ENCODE measurements around the gene APMAP. TPM values are rescaled to one million over a fixed set of nuclear protein-coding genes. Genes with fewer than 3 reads are reported as not detected.

The APMAP gene
- total RNA-seq, 1 donor from 2014 or later: 81.3 TPM

DNA sequence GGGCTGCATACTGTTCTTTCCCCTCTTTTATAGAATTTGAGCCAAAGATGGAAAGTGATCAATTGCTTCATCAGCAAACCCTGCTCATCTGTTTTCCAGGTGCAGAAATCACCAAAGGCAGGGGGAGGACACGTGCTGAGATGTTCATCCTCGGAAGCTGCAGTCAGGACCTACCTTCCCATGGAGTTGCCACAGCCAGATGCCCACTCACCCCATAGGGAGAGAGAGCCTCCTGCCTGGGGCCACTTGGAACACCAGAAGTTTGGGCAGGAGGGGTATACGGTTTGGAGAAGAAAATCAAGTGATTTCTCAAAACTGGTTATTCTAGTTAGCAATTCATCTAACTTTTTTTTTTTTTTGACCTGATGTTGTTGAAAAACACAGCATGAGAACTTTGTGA, 48.8 kb downstream of the APMAP start:
- Mint-ChIP-seq H3K9me3 (ENCODE audit: low read depth) (peaks cover 31% of the 10 kb centered on the region), H3K4me3 (ENCODE audit: low read depth) (no peak overlapping the region), H3K27ac (no peak overlapping the region), H3K4me1 (ENCODE audit: low read depth) (no peaks in the 10 kb centered on the region), H3K27me3 (peaks cover 4% of the 10 kb centered on the region), H3K36me3 (ENCODE audit: insufficient read depth) (no peaks in the 10 kb centered on the region)
- DNase-seq (ENCODE audit: low spot score, unreplicated experiment): no peak
- no peak for TF ChIP-seq CTCF (IDR thresholded peaks at IDR 0.05; ENCODE audit: unreplicated experiment)

DNA sequence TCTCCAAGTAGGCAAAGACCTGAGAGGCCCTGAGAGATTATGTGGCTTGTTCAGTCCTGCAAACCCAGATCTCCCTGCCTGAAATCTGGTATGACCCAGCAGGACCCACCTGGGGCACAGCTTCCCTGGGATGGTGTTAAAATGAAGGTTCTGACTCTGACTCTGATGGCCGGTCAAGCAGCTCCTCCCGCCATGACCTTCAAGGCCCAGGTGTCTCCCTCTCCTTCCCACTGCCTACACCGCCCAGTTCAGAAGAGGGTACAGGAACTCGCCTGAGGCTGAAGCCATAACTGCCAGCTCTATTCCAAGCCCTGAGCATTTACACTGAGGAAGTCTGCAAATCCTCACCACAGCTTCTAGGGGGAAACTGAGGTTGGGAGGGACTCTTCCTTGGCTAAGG, 49.4 kb downstream of the APMAP start:
- Mint-ChIP-seq H3K4me3 (ENCODE audit: low read depth) (no peak overlapping the region), H3K27me3 (peaks cover 4% of the 10 kb centered on the region), H3K9me3 (ENCODE audit: low read depth) (peaks cover 31% of the 10 kb centered on the region), H3K4me1 (ENCODE audit: low read depth) (no peaks in the 10 kb centered on the region), H3K36me3 (ENCODE audit: insufficient read depth) (no peaks in the 10 kb centered on the region), H3K27ac (no peak overlapping the region)
- TF ChIP-seq CTCF (IDR thresholded peaks at IDR 0.05; ENCODE audit: unreplicated experiment): no peak
- no peak for DNase-seq (ENCODE audit: low spot score, unreplicated experiment)

GRCh38 chr20:24942679-24943078, 49.9 kb downstream of the APMAP start:
- Mint-ChIP-seq H3K36me3 (ENCODE audit: insufficient read depth) (no peaks in the 10 kb centered on the region), H3K27me3 (peaks cover under 1% of the 10 kb centered on the region), H3K4me3 (ENCODE audit: low read depth) (no peak overlapping the region), H3K27ac (no peak overlapping the region), H3K9me3 (ENCODE audit: low read depth) (peaks cover 27% of the 10 kb centered on the region), H3K4me1 (ENCODE audit: low read depth) (no peaks in the 10 kb centered on the region)
- no peak for TF ChIP-seq CTCF (IDR thresholded peaks at IDR 0.05; ENCODE audit: unreplicated experiment)
- DNase-seq (ENCODE audit: low spot score, unreplicated experiment): no peak

DNA sequence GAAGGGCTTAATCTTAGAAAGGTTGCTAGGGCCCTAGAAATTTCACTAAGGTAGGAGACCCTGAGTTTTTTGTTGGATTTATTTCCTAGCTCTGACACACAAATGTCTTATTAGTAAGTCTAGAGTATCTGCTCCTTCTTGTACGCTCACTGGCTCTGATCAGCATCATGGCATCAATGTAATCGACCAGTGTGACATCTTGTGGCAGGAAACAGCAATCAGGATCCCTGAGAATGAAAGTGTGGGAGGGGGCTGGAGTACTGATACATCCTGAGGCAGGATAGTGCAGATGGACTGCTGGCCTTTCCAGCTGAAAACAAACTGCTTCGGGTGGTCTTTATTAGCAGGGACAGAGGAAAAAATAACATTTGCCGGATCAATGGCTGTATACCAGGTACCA, 53.5 kb downstream of the APMAP start:
- TF ChIP-seq CTCF (IDR thresholded peaks at IDR 0.05; ENCODE audit: unreplicated experiment): no peak
- Mint-ChIP-seq H3K4me3 (ENCODE audit: low read depth) (no peak overlapping the region), H3K27me3 (no peaks in the 10 kb centered on the region), H3K9me3 (ENCODE audit: low read depth) (peaks cover 10% of the 10 kb centered on the region), H3K4me1 (ENCODE audit: low read depth) (no peaks in the 10 kb centered on the region), H3K27ac (no peak overlapping the region), H3K36me3 (ENCODE audit: insufficient read depth) (no peaks in the 10 kb centered on the region)
- no peak for DNase-seq (ENCODE audit: low spot score, unreplicated experiment)

DNA sequence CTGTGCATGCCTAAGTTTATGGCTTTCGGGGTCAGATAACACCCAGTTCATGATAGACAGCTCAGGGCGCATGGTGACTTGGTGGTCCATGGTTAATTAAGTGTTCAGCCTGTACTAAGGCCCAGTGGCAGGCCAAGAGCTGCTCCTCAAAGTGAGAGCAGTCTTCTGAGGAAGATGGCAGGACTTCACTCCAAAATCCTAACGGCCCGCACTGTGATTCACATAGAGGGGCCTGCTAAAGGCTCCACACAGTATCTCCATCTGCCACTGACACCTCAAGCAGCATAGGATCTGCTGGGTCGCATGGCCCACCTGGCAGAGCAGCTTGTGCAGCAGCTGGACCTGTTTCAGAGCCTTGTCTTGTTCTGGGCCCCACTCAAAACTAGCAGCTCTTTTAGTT, 54.1 kb downstream of the APMAP start:
- no peaks in the 10 kb centered on the region for H3K27me3 Mint-ChIP-seq
- H3K4me3 Mint-ChIP-seq (ENCODE audit: low read depth): no peak overlapping the region
- no peak for DNase-seq (ENCODE audit: low spot score, unreplicated experiment)
- H3K4me1 Mint-ChIP-seq (ENCODE audit: low read depth): no peaks in the 10 kb centered on the region
- no peaks in the 10 kb centered on the region for H3K36me3 Mint-ChIP-seq (ENCODE audit: insufficient read depth)
- no peak overlapping the region for H3K27ac Mint-ChIP-seq
- no peak for TF ChIP-seq CTCF (IDR thresholded peaks at IDR 0.05; ENCODE audit: unreplicated experiment)
- peaks cover 10% of the 10 kb centered on the region for H3K9me3 Mint-ChIP-seq (ENCODE audit: low read depth)
